HG03378 (cell line): ENCODE measurements around the gene TMEM128.
A peak's percentile ranks its signal among the peaks of the same experiment; 100 is the strongest.

ENCODE experiments used
- ATAC-seq: cut with Tn5 transposase; IDR thresholded peaks from one replicate; pipeline ENCODE4 v1.9.1; 2021; ENCODE audit warnings: mild to moderate bottlenecking, moderate library complexity; ENCODE audit not compliant: unreplicated experiment

TMEM128 gene, protein sequence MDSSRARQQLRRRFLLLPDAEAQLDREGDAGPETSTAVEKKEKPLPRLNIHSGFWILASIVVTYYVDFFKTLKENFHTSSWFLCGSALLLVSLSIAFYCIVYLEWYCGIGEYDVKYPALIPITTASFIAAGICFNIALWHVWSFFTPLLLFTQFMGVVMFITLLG

DNA sequence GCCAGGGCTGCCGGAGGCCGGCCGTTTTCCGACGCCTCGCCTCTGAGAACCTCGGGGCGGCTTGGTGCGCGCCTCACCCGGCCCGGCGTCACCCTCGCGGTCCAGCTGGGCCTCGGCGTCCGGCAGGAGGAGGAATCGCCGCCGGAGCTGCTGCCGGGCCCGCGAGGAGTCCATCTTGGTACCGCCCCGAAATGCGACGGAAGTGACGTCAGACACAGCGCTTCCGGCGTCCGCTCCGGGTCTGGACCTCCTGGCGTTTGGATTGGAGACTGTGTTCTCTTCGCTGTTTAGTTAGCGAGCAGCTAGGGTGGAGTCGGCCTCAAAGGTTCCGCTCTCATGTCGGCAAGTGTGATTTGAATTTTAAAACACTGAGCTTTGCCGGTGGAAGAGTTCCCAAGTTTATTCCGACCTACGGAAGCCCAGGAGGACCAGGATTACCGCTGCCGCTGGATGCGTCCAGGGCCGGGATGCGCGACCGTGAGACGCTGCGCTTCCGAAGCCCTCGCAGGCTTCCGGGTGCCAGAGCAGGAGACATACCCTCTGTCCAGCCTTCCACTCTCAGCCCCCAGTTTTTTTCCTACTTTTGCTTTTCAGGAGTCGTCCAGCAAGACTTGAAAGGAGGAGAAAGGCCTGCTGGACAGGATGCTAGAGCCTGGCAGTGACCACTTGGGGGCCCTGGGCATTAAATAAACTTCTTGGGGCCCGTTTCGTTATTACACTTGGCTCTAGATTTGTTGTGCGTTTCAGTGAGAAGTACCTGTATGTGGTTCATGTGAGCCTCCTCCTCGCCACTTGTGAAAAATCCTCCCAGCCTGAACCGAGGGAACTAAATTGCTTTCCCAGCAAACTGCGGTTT, at the start of gene TMEM128:
Gene TMEM128, minus strand, starts transcription at position 195 of the 856 bp plus-strand sequence. Its CDS starts 21 bp downstream, at position 174.
- ATAC-seq = peak; percentile 95

DNA sequence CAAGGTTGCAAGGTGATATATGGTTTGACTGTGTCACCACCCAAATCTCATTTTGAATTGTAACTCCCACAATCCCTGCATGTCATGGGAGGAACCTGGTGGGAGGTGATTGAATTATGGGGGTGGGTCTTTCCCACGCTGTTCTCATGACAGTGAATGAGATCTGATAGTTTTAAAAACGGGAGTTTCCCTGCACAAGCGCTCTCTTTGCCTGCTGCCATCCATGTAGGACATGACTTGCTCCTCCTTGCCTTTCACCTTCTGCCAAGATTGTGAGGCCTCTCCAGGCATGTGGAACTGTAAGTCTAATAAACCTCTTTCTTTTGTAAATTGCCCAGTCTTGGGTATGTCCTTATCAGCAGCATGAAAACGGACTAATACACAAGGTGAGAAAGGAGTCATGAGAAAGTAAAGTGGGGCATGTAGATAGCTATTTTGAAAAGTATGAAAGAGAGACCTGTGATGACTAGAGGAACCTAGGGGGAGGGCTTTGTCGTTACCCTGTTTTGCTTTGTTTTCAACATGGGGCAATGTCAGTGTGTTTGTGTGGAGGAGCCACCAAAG, 48.3 kb upstream of the TMEM128 start:
- no peak for ATAC-seq

DNA sequence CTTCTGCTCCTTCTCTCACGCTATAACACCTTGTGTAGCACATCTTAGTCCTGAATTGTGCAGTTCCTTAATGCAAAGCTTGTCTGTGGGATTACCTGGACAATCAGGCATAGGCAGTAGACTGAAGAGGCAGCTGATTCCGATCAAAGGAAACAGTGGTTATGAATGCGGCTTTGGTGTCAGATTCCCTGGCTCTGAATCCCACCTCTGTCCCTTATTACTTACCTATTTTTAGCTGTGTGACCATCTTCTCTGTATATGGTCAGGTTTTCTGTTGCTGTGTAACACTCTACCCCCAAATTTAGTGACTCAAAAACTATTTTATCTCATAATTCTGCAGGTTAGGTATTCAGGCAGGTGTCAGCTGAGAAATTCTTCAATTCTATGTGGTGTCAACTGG, 45.3 kb upstream of the TMEM128 start:
- ATAC-seq = no peak

DNA sequence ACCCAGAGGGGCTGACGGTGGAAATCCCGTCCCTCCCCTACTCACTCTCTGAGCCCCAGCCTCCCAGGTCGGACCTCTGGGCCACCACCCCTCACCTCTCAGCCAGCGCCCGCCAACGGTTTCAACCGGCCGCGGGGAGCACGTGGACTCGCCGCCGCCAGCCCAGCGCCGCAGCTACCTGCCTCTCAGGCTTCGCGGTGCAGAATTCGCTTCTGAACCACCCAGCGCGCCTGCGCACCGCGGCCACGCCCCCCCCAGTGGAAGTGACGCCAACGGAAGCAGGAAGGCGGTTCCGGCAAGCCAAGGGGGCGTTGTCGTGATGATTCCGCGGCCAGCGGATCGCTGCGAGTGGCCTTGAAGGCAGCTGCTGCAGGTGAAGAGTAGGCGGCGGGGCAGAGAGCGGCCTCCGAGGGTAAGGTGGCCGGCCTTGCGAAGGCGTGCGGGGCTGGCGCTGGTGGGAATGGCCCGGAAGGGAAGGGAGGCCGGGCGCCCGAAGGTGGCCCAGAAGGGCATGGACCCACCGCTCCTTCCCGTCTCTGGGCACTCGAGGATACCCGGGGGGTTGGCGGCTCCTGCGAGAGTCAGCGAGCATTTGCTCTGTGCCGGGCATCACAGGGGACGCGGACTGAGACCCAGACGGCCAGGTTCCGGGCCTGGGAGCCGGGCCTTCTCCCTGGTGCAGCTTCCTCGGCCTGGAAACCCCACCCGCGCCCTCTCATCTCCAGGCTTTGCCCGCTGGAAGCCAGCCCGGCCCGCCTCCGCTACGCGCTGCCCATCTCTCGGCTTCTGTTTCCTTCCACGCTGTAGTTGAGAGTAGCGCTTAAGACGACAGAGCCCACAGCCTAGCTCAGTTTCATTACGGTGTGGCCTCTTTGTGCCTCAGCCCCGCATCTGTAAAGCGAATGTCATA, 42.2 kb upstream of the TMEM128 start, which contains the start of the genes LYAR and ZBTB49:
Gene LYAR, minus strand, starts transcription at position 214 of the 910 bp plus-strand sequence. CDS start 6,412 bp downstream, outside the sequence.
Gene ZBTB49, plus strand, starts transcription at position 311 of the 910 bp plus-strand sequence. CDS start 9,695 bp downstream, outside the sequence.
- peak; percentile 79 for ATAC-seq

DNA sequence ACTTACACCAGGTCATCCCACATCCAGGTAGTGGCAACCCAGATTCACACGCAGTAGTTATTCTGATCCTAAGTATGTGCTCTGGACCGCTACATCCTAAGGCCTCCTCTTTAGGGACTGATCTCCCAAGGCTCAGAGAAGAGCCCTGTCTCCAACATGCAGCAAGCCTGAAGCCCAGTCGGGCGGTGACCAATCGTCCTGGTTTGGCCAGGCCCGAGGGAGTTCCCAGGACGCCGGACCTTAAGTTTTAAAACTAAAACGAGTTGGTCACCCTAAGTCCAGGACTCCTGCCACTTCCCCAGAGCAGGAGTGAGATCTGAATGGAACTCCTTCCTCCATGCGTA, 41.5 kb upstream of the TMEM128 start:
- ATAC-seq = peak; percentile 20

DNA sequence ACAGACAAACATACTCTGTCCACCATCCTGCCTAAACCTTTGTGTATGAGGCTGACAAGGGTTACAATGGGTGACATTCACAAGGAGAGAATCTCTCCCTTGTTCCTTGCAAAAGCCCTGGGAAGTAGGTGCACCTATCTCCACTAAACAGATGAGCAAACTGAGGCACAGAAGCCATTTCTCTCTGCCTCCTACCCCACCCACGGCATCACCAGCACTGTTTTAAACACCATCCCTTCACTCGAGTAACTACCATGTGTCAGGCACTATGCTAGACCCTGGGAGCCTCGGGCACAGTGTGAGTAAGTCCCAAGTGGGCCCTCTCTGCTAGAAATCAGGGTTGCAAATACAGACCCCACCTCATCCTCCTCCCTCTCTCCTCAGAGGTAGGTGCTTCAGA, 41.0 kb upstream of the TMEM128 start:
- no peak for ATAC-seq

DNA sequence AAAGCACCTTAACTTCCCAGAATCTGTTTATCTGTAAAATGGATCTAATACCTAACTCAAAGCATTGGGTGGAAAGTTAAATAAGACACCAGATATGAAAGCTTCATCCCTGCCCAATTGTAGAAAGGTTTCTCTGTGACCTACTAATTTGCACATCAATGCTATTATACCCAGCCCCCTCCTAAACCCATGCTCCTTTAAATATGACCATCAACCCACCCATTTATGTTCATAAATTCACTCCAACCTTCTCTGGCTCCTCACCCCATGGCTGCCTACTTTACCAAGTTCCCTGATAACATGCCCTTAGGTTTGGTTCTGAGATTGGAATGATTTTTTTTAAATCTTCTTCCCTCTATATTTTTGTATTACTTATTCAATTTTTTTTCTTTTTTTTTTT, 40.1 kb upstream of the TMEM128 start:
- no peak for ATAC-seq

DNA sequence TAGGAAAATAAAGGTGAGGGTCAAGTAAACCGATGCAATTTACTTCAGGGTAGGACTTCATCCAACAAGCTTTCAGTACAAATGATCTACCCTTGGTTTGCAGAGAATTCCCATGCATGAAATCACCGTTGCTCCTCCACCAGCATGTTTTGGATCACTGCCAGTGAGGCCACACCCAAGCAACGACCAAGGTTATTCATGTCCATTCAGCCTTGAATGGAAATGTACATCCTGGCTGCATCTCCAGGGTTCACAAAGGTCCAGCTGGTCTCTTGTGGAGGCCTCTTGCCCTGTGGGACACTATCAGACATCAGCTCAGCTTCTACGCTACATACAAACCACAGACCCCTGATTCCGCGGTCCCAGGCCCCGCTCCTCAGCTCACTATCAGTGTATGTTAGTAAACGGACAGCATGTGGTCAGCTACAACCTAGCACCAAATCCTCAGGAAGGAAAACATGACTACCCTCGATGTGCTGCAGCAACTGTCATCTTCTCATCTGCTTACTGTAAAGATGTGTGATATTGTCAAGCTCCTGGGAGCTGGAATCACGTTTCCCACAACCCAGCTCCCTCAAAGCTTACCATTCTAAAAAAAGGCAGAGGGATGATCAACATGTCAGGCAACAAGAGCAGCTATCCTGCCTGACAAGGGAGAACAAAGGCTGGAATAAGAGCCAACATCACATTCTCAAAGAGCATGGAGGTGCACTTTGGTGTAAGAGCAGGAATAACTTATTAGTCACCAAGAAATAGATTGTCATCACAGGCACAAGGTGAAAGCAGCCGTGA, 37.0 kb upstream of the TMEM128 start:
- ATAC-seq = no peak

DNA sequence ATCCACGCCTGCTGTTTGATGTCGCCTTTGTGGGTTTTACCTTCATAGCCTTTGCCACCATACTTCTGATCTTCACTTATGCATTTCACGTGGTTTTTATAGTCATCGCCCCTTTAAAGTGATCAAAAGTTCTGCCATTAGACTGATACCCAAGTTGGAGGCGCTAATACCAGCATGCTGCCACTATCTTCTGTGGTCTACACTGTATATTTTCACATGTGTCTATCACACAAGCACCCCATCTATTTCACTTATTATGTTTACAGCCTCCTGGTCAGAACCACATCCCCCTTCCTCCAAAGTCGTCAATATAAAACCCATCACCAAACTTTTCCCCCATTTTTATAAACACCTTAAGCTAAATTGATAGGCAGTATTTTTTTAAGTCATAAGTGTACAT, 33.8 kb upstream of the TMEM128 start:
- no peak for ATAC-seq

DNA sequence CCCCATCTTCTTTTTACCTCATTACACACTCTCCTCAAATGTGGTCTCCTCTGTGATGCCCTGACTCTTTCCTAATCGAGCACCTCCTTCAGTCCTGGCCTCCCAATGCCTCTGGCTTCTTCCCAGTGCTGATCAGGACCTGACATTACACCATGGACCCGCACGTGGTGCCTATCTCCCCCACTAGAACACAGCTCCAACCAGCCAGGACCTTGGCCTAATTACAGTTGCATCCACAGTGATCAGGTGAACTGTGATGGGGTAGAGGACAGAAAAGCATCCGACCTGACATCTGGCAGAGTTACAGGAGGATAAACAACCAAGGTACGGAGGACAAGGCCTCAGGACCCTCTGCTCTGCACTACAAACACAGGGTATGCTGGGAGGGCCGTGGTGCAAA, 29.5 kb upstream of the TMEM128 start:
- ATAC-seq = no peak

DNA sequence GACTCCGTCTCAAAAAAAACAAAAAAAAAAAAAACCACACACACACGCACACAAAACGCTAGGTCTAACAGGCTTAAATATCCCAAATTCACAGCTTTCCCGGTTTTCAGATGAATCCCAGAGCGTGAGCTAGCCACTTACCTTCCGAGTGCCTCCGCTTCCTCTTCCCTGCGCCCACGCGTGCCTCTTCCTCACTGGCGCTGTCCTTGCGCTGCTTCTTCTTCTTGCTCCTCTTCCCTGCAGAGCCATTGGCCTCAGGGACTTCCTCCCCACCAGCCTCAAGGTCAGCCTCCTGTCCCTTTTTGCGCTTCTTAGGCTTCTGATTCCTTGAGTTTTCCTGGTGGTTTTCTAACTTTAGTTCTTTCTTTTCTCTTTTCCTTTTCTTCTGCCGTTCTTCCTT, 26.2 kb upstream of the TMEM128 start:
- no peak for ATAC-seq

DNA sequence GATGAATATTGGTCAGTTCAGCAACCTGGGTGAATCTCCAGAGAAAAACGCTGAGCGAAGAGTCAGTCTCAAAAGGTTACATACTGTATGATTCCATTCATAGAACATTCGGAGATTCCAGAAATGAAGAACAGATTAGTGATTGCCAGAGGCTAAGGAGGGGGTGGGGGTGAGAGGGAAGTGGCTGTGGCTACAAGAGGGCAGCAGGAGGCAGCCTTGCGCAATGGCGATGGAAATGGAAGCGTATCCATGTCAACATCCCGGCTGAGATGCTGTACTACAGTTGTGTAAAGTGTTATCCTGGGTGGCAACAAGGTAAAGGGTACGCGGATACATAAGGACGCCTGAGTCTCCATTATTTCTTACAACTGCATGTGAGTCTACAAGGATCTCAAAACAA, 23.9 kb upstream of the TMEM128 start:
- no peak for ATAC-seq

DNA sequence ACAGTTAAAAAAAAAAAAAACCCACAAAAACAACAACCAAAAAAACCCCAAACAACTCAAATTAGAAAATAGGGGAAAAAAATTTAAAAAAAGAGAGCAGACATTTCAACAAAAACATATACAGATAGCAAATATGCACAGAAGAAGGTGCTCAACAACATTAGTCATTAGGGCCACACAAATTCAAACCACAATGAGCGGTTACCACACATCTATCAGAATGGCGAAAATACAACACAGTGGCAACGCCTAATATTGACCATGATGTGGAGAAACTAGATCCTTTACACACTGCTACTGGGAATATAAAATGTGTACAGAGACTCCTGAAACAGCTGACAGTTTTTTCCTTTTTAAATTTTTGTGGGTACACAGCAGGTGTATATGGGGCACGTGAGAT, 22.5 kb upstream of the TMEM128 start:
- no peak for ATAC-seq

DNA sequence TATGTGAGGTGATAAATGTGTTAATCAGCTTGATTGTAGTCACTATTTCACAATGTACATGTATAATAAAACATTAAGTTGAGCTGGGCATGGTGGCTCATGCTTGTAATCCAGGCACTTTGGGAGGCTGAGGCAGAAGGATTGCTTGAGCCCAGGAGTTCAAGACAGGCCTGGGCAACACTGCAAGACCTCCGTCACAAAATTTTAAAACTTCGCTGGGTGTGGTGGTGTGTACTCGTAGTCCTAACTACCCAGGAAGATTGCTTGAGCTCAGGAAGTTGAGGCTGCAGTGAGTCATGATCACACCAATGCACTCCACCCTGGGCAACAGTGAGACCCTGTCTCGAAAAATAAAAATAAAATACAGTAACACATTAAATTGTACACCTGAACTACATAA, 21.8 kb upstream of the TMEM128 start:
- no peak for ATAC-seq

DNA sequence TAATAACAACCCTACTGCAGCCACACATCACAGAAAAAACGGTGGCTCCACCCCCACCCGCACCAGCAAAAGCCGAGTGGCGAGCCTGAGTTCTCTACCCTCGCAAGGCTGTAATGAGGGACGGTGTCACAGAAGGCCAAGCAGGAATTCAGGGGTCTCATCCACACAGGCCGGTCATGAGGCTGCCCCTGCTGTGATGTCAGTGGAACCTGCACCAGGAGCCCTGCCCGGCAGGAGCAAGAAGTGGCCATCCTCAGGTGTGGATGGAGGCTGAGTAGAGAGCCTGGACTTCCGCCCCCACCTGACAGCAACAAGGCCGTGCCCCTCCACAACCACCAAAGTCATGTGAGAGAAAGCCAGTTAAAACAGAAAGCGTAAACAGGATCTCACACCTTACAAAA, 21.3 kb upstream of the TMEM128 start:
- no peak for ATAC-seq

DNA sequence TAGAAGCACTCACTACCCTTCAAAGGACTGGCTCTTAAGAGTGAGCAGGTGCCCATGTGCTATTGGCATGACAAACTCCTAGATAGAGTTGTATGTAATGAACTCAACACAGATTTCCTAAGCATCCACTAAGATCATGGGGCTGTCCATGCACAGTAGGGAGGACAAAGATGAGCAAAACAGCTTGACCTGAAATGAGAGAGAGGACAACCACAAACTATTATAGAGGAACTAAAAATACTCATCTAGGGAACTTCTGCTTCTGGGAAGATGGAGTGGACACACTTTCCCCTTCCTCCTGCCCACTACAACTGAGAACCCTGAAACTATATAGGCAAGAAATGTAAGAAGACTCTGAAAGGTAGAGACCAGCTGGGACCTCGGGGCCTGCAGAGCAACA, 20.8 kb upstream of the TMEM128 start:
- ATAC-seq = no peak

DNA sequence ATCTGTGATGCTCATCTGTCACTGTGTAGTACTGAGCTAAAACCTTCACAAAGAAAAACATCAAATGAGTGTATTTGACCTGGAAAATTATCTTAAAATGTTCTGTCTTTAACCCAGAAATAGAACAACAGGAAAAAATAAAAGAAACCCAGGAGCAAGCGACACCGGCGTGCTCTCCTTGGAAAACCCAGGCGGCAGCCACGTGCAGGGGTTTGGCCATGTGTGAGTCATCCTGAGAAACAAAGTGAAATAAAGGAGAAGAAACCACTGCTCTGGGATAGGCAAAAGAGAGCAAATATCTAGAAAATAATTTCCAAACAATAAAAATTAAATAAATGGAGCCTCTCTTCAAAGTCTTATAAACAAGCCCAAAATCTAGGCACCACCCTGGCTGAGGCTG, 20.0 kb upstream of the TMEM128 start:
- ATAC-seq = no peak

DNA sequence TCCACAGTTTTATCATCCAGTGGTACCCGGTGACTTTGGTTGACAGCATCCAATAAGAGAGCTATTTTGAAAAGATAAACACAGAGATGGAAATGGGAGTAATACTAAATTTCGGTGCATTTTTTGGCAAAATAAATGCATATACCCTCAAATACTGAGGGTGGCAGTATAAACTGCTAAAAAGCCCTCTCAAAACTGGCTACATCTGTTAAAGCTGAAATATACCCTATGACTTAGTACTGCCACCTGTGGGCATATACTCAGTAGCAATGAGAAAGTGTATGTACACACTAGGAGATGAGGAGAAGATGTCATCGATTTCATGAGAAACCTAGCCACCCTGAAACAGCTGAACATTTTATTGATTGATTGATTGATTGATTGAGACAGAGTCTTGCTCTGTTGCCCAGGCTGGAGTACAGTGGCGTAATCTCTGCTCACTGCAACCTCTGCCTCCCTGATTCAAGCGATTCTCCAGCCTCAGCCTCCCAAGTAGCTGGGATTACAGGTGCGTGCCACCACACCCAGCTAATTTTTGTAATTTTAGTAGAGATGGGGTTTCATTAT, 12.2 kb upstream of the TMEM128 start:
- peak; percentile 77 for ATAC-seq

DNA sequence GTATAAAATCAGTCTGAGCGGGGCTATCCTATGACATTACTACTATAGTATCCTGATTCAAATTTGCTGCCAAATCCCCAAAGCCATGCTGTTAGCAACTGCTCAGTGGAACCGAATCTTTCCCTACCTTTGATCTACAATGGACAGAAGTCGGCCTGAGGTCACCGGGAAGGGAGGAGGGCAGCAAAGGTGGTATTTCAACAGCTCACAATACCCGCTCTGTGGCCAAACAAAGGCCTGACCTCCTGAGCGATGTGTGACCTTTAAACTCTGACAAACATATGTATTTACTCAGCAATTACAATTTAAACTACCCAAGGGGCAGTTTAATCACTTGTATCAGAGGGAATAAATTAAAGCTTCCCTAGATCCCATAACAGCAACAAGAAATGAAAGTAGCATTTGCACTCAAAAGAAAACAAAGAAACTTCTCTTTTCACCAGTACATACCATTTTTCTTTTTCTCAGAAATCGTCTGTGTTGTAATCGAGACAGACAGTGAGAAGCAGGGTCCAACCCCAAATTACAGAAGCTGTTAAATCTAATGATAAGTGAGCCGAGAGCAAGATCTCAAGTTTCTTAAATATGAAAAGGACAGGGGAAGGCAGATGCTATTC, 11.6 kb upstream of the TMEM128 start:
- ATAC-seq = no peak
